Liver (tissue), 9 donors: ENCODE data around the gene TBC1D5. TPM values are rescaled to one million over a fixed set of nuclear protein-coding genes. Genes with fewer than 3 reads are reported as not detected.

Source experiments
- DNase-seq: peaks from one replicate; pipeline ENCODE4 v3.0.0-alpha.2; 2017; ENCODE audit warnings: low spot score
- H3K27ac ChIP-seq, 2 donors: one replicate each; pipeline ENCODE4 v1.7.0; 2013; ENCODE audit warnings: inconsistent platforms in 2 of 2, low read length in 2 of 2, control low read depth in 1 of 2, low read depth in 1 of 2, mild to moderate bottlenecking in 1 of 2
- H3K27me3 ChIP-seq, 4 donors: one replicate each; pipeline versions ENCODE4 v1.6.1 to v1.7.0; 2013; ENCODE audit warnings: low read length in 3 of 4, inconsistent platforms in 1 of 4, mild to moderate bottlenecking in 1 of 4, moderate library complexity in 1 of 4; ENCODE audit not compliant: control insufficient read depth in 4 of 4, insufficient read depth in 4 of 4
- H3K36me3 ChIP-seq, 4 donors: one replicate each; pipeline versions ENCODE4 v1.6.1 to v1.7.0; 2013; ENCODE audit warnings: low read length in 3 of 4, mild to moderate bottlenecking in 3 of 4, low read depth in 1 of 4, moderate library complexity in 1 of 4; ENCODE audit not compliant: control insufficient read depth in 4 of 4, insufficient read depth in 3 of 4
- H3K4me1 ChIP-seq, 4 donors: one replicate each; pipeline versions ENCODE4 v1.6.1 to v1.7.0; 2013; ENCODE audit warnings: low read length in 3 of 4, mild to moderate bottlenecking in 3 of 4, moderate library complexity in 1 of 4; ENCODE audit not compliant: control insufficient read depth in 4 of 4, insufficient read depth in 4 of 4
- H3K4me3 ChIP-seq, 3 donors: one replicate each; pipeline versions ENCODE4 v1.6.1 to v1.7.0; 2013; ENCODE audit warnings: low read length in 3 of 3, control low read depth in 1 of 3, low read depth in 1 of 3, mild to moderate bottlenecking in 1 of 3
- H3K9ac ChIP-seq, 2 donors: one replicate each; pipeline ENCODE4 v1.7.0; 2013; ENCODE audit warnings: low read length in 2 of 2, mild to moderate bottlenecking in 2 of 2, moderate library complexity in 2 of 2, control low read depth in 1 of 2, low read depth in 1 of 2
- H3K9me3 ChIP-seq, 4 donors: one replicate each; pipeline versions ENCODE4 v1.6.1 to v1.7.0; 2013; ENCODE audit warnings: low read length in 3 of 4; ENCODE audit not compliant: control insufficient read depth in 4 of 4
- ATF3 ChIP-seq: IDR thresholded peaks from 2 replicates; pipeline ENCODE4 v1.6.1; 2016; ENCODE audit warnings: antibody characterized with exemption
- CTCF ChIP-seq: fragments of 150-350 bp; IDR thresholded peaks from 2 replicates; pipeline ENCODE4 v1.5.1; 2017; ENCODE audit warnings: improper control_type of control experiment, low read depth, low read length; ENCODE audit not compliant: missing input control
- EGR1 ChIP-seq, 2 donors: IDR thresholded peaks; 2 replicates each; pipeline ENCODE4 v1.6.1; 2016 to 2018; ENCODE audit warnings: antibody characterized with exemption in 2 of 2, low read depth in 2 of 2
- FOXA1 ChIP-seq: IDR thresholded peaks from 2 replicates; pipeline ENCODE4 v1.6.1; 2016; ENCODE audit warnings: antibody characterized with exemption
- FOXA2 ChIP-seq: IDR thresholded peaks from 2 replicates; pipeline ENCODE4 v1.6.1; 2016; ENCODE audit warnings: antibody characterized with exemption
- GABPA ChIP-seq, 2 donors: IDR thresholded peaks in 1 of 2; conservative IDR thresholded peaks in 1 of 2; 2 replicates each; pipeline ENCODE4 v1.6.1; 2016; ENCODE audit warnings: antibody characterized with exemption in 2 of 2, mild to moderate bottlenecking in 1 of 2, moderate library complexity in 1 of 2
- HNF4A ChIP-seq, 2 donors: conservative IDR thresholded peaks; 2 replicates each; pipeline ENCODE4 v1.6.1; 2016; ENCODE audit warnings: antibody characterized with exemption in 2 of 2, mild to moderate bottlenecking in 2 of 2
- HNF4G ChIP-seq: IDR thresholded peaks from 2 replicates; pipeline ENCODE4 v1.6.1; 2016; ENCODE audit warnings: antibody characterized with exemption
- JUND ChIP-seq, 2 donors: IDR thresholded peaks; 2 replicates each; pipeline ENCODE4 v1.6.1; 2016; ENCODE audit warnings: antibody characterized with exemption in 2 of 2
- MAX ChIP-seq: IDR thresholded peaks from 2 replicates; pipeline ENCODE4 v1.6.1; 2016; ENCODE audit warnings: antibody characterized with exemption
- NR2F2 ChIP-seq: IDR thresholded peaks from 2 replicates; pipeline ENCODE4 v1.6.1; 2016; ENCODE audit warnings: antibody characterized with exemption
- RAD21 ChIP-seq, 2 donors: IDR thresholded peaks; 2 replicates each; pipeline ENCODE4 v1.6.1; 2016; ENCODE audit warnings: antibody characterized with exemption in 2 of 2, mild to moderate bottlenecking in 2 of 2
- REST ChIP-seq: IDR thresholded peaks from 2 replicates; pipeline ENCODE4 v1.6.1; 2016; ENCODE audit warnings: antibody characterized with exemption, mild to moderate bottlenecking
- RXRA ChIP-seq, 2 donors: IDR thresholded peaks; 2 replicates each; pipeline ENCODE4 v1.6.1; 2017 to 2018; ENCODE audit warnings: antibody characterized with exemption in 2 of 2, mild to moderate bottlenecking in 1 of 2
- SP1 ChIP-seq: IDR thresholded peaks from 2 replicates; pipeline ENCODE4 v1.6.1; 2018; ENCODE audit warnings: antibody characterized with exemption, mild to moderate bottlenecking
- TAF1 ChIP-seq: conservative IDR thresholded peaks from 2 replicates; pipeline ENCODE4 v1.6.1; 2016; ENCODE audit warnings: antibody characterized with exemption, mild to moderate bottlenecking
- YY1 ChIP-seq: IDR thresholded peaks from 2 replicates; pipeline ENCODE4 v1.6.1; 2016; ENCODE audit warnings: antibody characterized with exemption, mild to moderate bottlenecking
- ZBTB33 ChIP-seq: IDR thresholded peaks from 2 replicates; pipeline ENCODE4 v1.6.1; 2016; ENCODE audit warnings: antibody characterized with exemption
- WGBS: extraction: QIAGEN DNeasy Blood & Tissue Kit; methylation state at CpG from one replicate; pipeline ENCODE4 v1.1.7; 2013; 5-methylcytosine and 5-hydroxymethylcytosine counted together
- polyA plus RNA-seq, 2 donors: library from polyadenylated mRNA; stranded (reverse) in 1 of 2; unstranded in 1 of 2; fragments of 200-250 nt in 1 of 2; fragments of >200 nt in 1 of 2; fragmentation: Nextera tagmentation in 1 of 2; extraction: Ambion mirVana in 1 of 2; gene quantifications; one replicate each; pipeline versions ENCODE4 v1.2.1 to v1.2.3, GENCODE V29; 2013 to 2015
- total RNA-seq, 2 donors: library from RNA; depleted of rRNA; stranded (reverse); fragments of >200 nt; gene quantifications; one replicate each; pipeline ENCODE4 v1.2.3, GENCODE V29; 2014
- donor health status: healthy.
- donor health status: healthy.
- donor health status: healthy.
- donor health status: healthy.
- donor health status: healthy.

TBC1D5 gene
- 10 to 100 TPM; 42.2 to 45.6 TPM for total RNA-seq
- polyA plus RNA-seq = 1 to 10 TPM; 9.1 TPM

GRCh38 chr3:17742102-17742879, at the start of gene TBC1D5:
TBC1D5 (minus strand) TSS chr3:17742631; CDS start chr3:17508570, 234,061 bp downstream.
- TF ChIP-seq FOXA2 (no peak), GABPA (IDR thresholded peaks at IDR 0.05 in 1 of 2, conservative IDR thresholded peaks at IDR 0.05 in 1 of 2) (peak in 1 of 2 donors; percentile 7), HNF4A (conservative IDR thresholded peaks at IDR 0.05) (peak; percentile 7 to 46), JUND (IDR thresholded peaks at IDR 0.05) (no peak), FOXA1 (no peak), MAX (peak; percentile 57), REST (peak; percentile 74), NR2F2 (no peak), HNF4G (no peak), YY1 (peak; percentile 72), RXRA (IDR thresholded peaks at IDR 0.05) (peak; percentile 27 to 58), TAF1 (peak; percentile 18), CTCF (no peak), EGR1 (IDR thresholded peaks at IDR 0.05; ENCODE audit: low read depth in 2 of 2) (no peak), RAD21 (IDR thresholded peaks at IDR 0.05) (peak in 1 of 2 donors; percentile 35), ZBTB33 (peak; percentile 97), ATF3 (no peak), SP1 (peak; percentile 42)
- no peaks in the 10 kb centered on the region for H3K36me3 ChIP-seq
- under 1% methylated on average over 86 of the region's 86 CpGs for WGBS
- peak within 1 kb of the TSS; percentile 89 to 97 (median 91) for H3K4me3 ChIP-seq
- no peaks in the 10 kb centered on the region for H3K27me3 ChIP-seq
- H3K9ac ChIP-seq = peak within 1 kb of the TSS; percentile 88 to 89
- no peaks in the 10 kb centered on the region for H3K9me3 ChIP-seq
- peak within 1 kb of the TSS; percentile 98 to 100 for H3K27ac ChIP-seq
- H3K4me1 ChIP-seq = peaks cover 4 to 44% (median 21%) of the 10 kb centered on the region in 4 donors
- DNase-seq = peak; percentile 90
